Loucy (cell line): ENCODE measurements around the gene SELENOF.

Experiments used
- H2AFZ ChIP-seq: fragments of 200-600 bp; sonication (generic); 2 replicates; pipeline ENCODE4 v1.6.0; 2016; ENCODE audit warnings: antibody characterized with exemption, mild to moderate bottlenecking, low read length, moderate library complexity
- H3F3A ChIP-seq: fragments of 200-600 bp; 2 replicates; pipeline ENCODE4 v1.6.0; 2016; ENCODE audit warnings: antibody characterized with exemption, low read depth, mild to moderate bottlenecking
- H3K27me3 ChIP-seq: fragments of 200-600 bp; sonication (generic); 2 replicates; pipeline ENCODE4 v1.6.1; 2014; ENCODE audit warnings: low read length, mild to moderate bottlenecking; ENCODE audit not compliant: insufficient read depth, poor library complexity, severe bottlenecking
- H3K36me3 ChIP-seq: fragments of 200-600 bp; sonication (generic); 2 replicates; pipeline ENCODE4 v1.6.1; 2016; ENCODE audit warnings: low read length; ENCODE audit not compliant: insufficient read depth
- H3K4me1 ChIP-seq: fragments of 200-600 bp; sonication (generic); 2 replicates; pipeline ENCODE4 v1.5.1; 2014; ENCODE audit warnings: low read length, mild to moderate bottlenecking; ENCODE audit not compliant: insufficient read depth, poor library complexity, severe bottlenecking
- H3K4me2 ChIP-seq: fragments of 200-600 bp; sonication (generic); 2 replicates; pipeline ENCODE4 v1.6.0; 2014; ENCODE audit warnings: antibody characterized with exemption, low read length, low read depth, mild to moderate bottlenecking; ENCODE audit not compliant: poor library complexity, severe bottlenecking
- H3K4me3 ChIP-seq: fragments of 200-600 bp; sonication (generic); 2 replicates; pipeline ENCODE4 v1.5.1; 2014; ENCODE audit warnings: low read length, mild to moderate bottlenecking, mixed read lengths; ENCODE audit not compliant: poor library complexity, severe bottlenecking
- H3K79me2 ChIP-seq: fragments of 200-600 bp; sonication (generic); 2 replicates; pipeline ENCODE4 v1.6.1; 2014; ENCODE audit warnings: low read length; ENCODE audit not compliant: insufficient read depth
- H3K9ac ChIP-seq: fragments of 200-600 bp; sonication (generic); 2 replicates; pipeline ENCODE4 v1.6.0; 2014; ENCODE audit warnings: mild to moderate bottlenecking, low read depth, low read length, moderate library complexity; ENCODE audit not compliant: poor library complexity, severe bottlenecking
- H3K9me2 ChIP-seq: fragments of 200-600 bp; sonication (generic); replicated peaks from 2 replicates; pipeline ENCODE4 v1.6.1; 2016; ENCODE audit warnings: low read depth, low read length, mixed read lengths
- H3K9me3 ChIP-seq: fragments of 200-600 bp; sonication (generic); 2 replicates; pipeline ENCODE4 v1.6.1; 2014; ENCODE audit warnings: mild to moderate bottlenecking, antibody characterized with exemption, low read length, low read depth; ENCODE audit not compliant: insufficient read depth
- H4K20me1 ChIP-seq: fragments of 200-600 bp; sonication (generic); 2 replicates; pipeline ENCODE4 v1.6.0; 2014; ENCODE audit warnings: antibody characterized with exemption, low read length, mild to moderate bottlenecking; ENCODE audit not compliant: insufficient read depth, poor library complexity, severe bottlenecking
- CTCF ChIP-seq: fragments of 200-600 bp; sonication (generic); conservative IDR thresholded peaks from 2 replicates; pipeline ENCODE4 v1.5.1; 2014; ENCODE audit warnings: mild to moderate bottlenecking, antibody characterized with exemption, low read length
- EZH2phosphoT487 ChIP-seq: fragments of 200-600 bp; IDR thresholded peaks from 2 replicates; pipeline ENCODE4 v1.6.1; 2018; ENCODE audit warnings: antibody characterized with exemption, mild to moderate bottlenecking, moderate library complexity, borderline replicate concordance

SELENOF gene

GRCh38 chr1:86825319-86825718, 88.6 kb downstream of the SELENOF start:
- Histone ChIP-seq H3K9me3 (no peaks in the 10 kb centered on the region), H3K4me3 (no peak overlapping the region), H3K36me3 (no peaks in the 10 kb centered on the region), H3K79me2 (no peaks in the 10 kb centered on the region), H3K27me3 (no peaks in the 10 kb centered on the region), H4K20me1 (no peaks in the 10 kb centered on the region), H3K4me2 (no peak overlapping the region), H2AFZ (no peak overlapping the region), H3K9me2 (no peaks in the 10 kb centered on the region), H3F3A (no peaks in the 10 kb centered on the region), H3K9ac (no peak overlapping the region), H3K4me1 (no peaks in the 10 kb centered on the region)
- TF ChIP-seq EZH2phosphoT487 (no peak), CTCF (no peak)

- TF ChIP-seq EZH2phosphoT487 (no peak), CTCF (no peak)
- H3F3A ChIP-seq, result no peaks in the 10 kb centered on the region
- no peak overlapping the region for H3K9ac ChIP-seq
Observed at GRCh38 chr1:86823821-86824500, 90.0 kb downstream of the SELENOF start.

GRCh38 chr1:86823386-86823785, 90.5 kb downstream of the SELENOF start:
- Histone ChIP-seq H3K36me3 (no peaks in the 10 kb centered on the region), H3K4me2 (no peak overlapping the region), H3K4me1 (no peaks in the 10 kb centered on the region), H4K20me1 (no peaks in the 10 kb centered on the region), H3K27me3 (no peaks in the 10 kb centered on the region), H3K79me2 (no peaks in the 10 kb centered on the region), H3K9me3 (no peaks in the 10 kb centered on the region), H2AFZ (no peak overlapping the region), H3K4me3 (no peak overlapping the region), H3K9ac (no peak overlapping the region), H3K9me2 (no peaks in the 10 kb centered on the region), H3F3A (no peaks in the 10 kb centered on the region)
- TF ChIP-seq CTCF, result no peak
- no peak for TF ChIP-seq EZH2phosphoT487

More at GRCh38 chr1:86823821-86824500, 90.0 kb downstream of the SELENOF start:
- Histone ChIP-seq H3K9me3 (no peaks in the 10 kb centered on the region), H2AFZ (no peak overlapping the region), H3K4me3 (no peak overlapping the region), H4K20me1 (no peaks in the 10 kb centered on the region), H3K79me2 (no peaks in the 10 kb centered on the region), H3K4me2 (no peak overlapping the region), H3K27me3 (no peaks in the 10 kb centered on the region), H3K9me2 (no peaks in the 10 kb centered on the region), H3K4me1 (no peaks in the 10 kb centered on the region), H3K36me3 (no peaks in the 10 kb centered on the region)
